Lower leg skin (tissue), 3 donors: ENCODE results near the gene ZNF641.

ENCODE experiments used
- POLR2A ChIP-seq, 2 donors: fragments of 450-650 bp; IDR thresholded peaks; one replicate each; pipeline ENCODE4 v1.6.1; 2016 to 2017; ENCODE audit warnings: antibody characterized with exemption in 2 of 2, mild to moderate bottlenecking in 1 of 2, moderate library complexity in 1 of 2
- TF ChIP-seq, protein P1 (sequence below), 3 donors: fragments of 450-650 bp; IDR thresholded peaks; one replicate each; pipeline ENCODE4 v1.5.1; 2016; ENCODE audit warnings: antibody characterized with exemption in 3 of 3, mild to moderate bottlenecking in 3 of 3, moderate library complexity in 2 of 3

DNA sequence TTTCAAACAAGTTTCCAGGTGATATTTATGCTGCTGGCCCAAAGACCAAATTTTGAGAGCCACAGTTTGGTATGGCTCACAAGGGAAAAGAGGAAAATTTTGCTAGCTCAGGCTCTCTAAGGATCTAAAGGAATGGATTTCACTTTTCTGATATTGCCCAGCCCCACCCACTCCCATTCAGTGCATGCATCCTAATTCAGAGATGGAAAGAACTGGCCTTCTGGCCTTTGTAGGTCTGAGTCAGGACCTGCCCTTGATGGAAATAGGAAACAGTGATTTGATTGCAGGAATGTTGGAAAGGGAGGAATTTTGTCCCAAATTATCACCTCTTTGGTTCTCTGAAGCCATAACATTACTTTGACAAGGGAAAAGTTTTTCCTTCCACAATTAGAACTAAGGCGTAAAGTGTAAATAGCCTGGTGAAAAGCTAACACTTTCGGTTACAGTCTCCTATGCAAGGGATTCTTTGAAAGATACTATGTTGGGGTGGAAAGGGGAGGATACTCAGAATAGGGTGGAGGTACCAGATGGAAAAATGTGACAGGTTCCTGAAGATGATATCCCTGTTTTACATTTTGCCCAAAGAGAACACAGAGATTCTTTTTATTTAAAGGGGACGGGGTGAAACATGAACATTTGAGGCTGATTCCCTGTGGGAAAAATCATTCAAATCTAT is 11.1 kb downstream of the ZNF641 start:
- TF ChIP-seq, protein P1, sequence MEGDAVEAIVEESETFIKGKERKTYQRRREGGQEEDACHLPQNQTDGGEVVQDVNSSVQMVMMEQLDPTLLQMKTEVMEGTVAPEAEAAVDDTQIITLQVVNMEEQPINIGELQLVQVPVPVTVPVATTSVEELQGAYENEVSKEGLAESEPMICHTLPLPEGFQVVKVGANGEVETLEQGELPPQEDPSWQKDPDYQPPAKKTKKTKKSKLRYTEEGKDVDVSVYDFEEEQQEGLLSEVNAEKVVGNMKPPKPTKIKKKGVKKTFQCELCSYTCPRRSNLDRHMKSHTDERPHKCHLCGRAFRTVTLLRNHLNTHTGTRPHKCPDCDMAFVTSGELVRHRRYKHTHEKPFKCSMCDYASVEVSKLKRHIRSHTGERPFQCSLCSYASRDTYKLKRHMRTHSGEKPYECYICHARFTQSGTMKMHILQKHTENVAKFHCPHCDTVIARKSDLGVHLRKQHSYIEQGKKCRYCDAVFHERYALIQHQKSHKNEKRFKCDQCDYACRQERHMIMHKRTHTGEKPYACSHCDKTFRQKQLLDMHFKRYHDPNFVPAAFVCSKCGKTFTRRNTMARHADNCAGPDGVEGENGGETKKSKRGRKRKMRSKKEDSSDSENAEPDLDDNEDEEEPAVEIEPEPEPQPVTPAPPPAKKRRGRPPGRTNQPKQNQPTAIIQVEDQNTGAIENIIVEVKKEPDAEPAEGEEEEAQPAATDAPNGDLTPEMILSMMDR (IDR thresholded peaks at IDR 0.05), result no peak
- no peak for TF ChIP-seq POLR2A (IDR thresholded peaks at IDR 0.05)
